Measurements from ENCODE around the gene LCMT2.
A peak's percentile ranks its signal among the peaks of the same experiment; 100 is the strongest.

DNA sequence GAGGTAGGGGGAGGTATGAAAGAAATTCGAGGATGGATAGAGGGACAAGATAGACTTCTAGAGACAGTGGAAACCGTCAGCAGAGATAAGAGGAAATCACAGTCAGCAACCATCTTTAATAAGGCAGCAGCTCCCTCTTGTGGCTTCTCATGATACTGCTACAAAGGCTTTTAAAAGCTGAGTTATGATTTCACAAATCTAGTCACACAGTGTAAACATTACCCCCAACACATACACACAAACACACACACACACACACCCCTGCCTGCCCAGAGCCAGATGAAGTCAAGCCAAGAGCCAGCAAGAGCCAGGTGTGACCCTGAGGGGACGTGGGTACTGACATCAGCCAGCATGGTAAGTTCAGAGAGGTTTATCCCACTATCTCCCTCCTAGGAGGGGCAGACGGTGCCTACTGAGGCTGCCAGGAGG, 44.8 kb downstream of the LCMT2 start:
- TF ChIP-seq, protein P1, sequence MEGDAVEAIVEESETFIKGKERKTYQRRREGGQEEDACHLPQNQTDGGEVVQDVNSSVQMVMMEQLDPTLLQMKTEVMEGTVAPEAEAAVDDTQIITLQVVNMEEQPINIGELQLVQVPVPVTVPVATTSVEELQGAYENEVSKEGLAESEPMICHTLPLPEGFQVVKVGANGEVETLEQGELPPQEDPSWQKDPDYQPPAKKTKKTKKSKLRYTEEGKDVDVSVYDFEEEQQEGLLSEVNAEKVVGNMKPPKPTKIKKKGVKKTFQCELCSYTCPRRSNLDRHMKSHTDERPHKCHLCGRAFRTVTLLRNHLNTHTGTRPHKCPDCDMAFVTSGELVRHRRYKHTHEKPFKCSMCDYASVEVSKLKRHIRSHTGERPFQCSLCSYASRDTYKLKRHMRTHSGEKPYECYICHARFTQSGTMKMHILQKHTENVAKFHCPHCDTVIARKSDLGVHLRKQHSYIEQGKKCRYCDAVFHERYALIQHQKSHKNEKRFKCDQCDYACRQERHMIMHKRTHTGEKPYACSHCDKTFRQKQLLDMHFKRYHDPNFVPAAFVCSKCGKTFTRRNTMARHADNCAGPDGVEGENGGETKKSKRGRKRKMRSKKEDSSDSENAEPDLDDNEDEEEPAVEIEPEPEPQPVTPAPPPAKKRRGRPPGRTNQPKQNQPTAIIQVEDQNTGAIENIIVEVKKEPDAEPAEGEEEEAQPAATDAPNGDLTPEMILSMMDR (conservative IDR thresholded peaks at IDR 0.05; ENCODE audit: low read depth in 2 of 2), result peak; percentile 82 to 90
- TF ChIP-seq POLR2AphosphoS5 (IDR thresholded peaks at IDR 0.05; ENCODE audit: low read depth), result no peak

All from GM23338 (cell line).